OCI-LY3 (cell line): ENCODE data around the gene UTP15.

ENCODE experiments used
- CTCF ChIP-seq: fragments of 200-600, 300-600 bp; sonication (generic); IDR thresholded peaks from 2 replicates; pipeline ENCODE4 v1.5.1; 2014; ENCODE audit warnings: antibody characterized with exemption, low read length, low read depth
- EZH2phosphoT487 ChIP-seq: fragments of 200-600 bp; shearing (Covaris generic); IDR thresholded peaks from 2 replicates; pipeline ENCODE4 v1.6.1; 2018; ENCODE audit warnings: antibody characterized with exemption, mixed run types, low read depth

GRCh38 chr5:73623060-73623459 lies 57.5 kb downstream of the UTP15 start:
- TF ChIP-seq CTCF (no peak), EZH2phosphoT487 (no peak)
